Stomach (tissue), 4 donors: ENCODE results near the gene ALDH1A1.
A peak's percentile ranks its signal among the peaks of the same experiment; 100 is the strongest.

Source experiments
- CTCF ChIP-seq, 7 experiments: fragments of 450-650 bp in 4 of 7; fragments of 200-600 bp in 3 of 7; sonication (generic) in 3 of 7; IDR thresholded peaks; one replicate each; pipeline ENCODE4 v1.5.1; 2016 to 2019; ENCODE audit warnings: antibody characterized with exemption in 7 of 7, control low read depth in 2 of 7, mild to moderate bottlenecking in 1 of 7
- EP300 ChIP-seq: sonication (generic); formaldehyde crosslinking; IDR thresholded peaks from one replicate; pipeline ENCODE4 v1.6.1; 2017; ENCODE audit warnings: antibody characterized with exemption
- POLR2A ChIP-seq, 4 donors: fragments of 450-650 bp; IDR thresholded peaks; one replicate each; pipeline ENCODE4 v1.6.1; 2016; ENCODE audit warnings: antibody characterized with exemption in 4 of 4, control low read depth in 2 of 4, mild to moderate bottlenecking in 1 of 4, moderate library complexity in 1 of 4
- POLR2AphosphoS5 ChIP-seq, 3 donors: sonication (generic); formaldehyde crosslinking; IDR thresholded peaks; one replicate each; pipeline ENCODE4 v1.6.1; 2016; ENCODE audit warnings: antibody characterized with exemption in 3 of 3

- TF ChIP-seq POLR2AphosphoS5 (IDR thresholded peaks at IDR 0.05) (peak in 1 of 3 donors; percentile 11), CTCF (IDR thresholded peaks at IDR 0.05) (no peak), POLR2A (IDR thresholded peaks at IDR 0.05) (no peak), EP300 (no peak)
Measured at GRCh38 chr9:72950875-72951442, 1.9 kb downstream of the ALDH1A1 start.
